HG02973 (cell line): ENCODE results near the gene CLEC4G.
"Not testable (repeated sequence)": the region's sequence is repeated elsewhere in the genome, so short reads cannot be mapped to it uniquely, and the experiment has no call there.

Experiments used
- ATAC-seq: cut with Tn5 transposase; IDR thresholded peaks from one replicate; pipeline ENCODE4 v1.9.1; 2021; ENCODE audit warnings: moderate library complexity; ENCODE audit not compliant: unreplicated experiment

The CLEC4G gene

GRCh38 chr19:7746903-7747884 is 15.3 kb upstream of the CLEC4G start, which contains the start of gene CD209:
Gene CD209 (minus strand): TSS chr19:7747534. CDS start chr19:7747511, 23 bp downstream.
- ATAC-seq = no peak

DNA sequence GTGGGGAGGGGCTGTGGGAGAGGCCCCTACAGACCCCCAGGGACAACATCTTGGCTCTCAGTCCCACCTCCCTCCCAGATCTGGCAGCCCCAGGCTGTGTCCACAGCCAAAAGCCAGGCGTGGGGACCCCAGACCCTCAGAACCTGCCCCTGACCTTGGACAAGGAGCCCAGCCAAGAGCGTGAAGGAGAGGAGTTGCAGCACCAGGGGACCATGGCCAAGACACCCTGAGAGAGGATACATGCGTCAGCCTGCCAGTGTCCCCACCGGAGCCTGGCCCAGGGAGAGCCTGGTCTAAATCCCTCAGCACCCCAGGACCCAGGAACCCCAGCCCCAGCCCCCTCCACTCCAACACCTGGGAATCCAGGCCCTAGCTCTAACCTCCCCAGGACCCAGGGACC is 14.4 kb upstream of the CLEC4G start:
- not testable (repeated sequence) for ATAC-seq

DNA sequence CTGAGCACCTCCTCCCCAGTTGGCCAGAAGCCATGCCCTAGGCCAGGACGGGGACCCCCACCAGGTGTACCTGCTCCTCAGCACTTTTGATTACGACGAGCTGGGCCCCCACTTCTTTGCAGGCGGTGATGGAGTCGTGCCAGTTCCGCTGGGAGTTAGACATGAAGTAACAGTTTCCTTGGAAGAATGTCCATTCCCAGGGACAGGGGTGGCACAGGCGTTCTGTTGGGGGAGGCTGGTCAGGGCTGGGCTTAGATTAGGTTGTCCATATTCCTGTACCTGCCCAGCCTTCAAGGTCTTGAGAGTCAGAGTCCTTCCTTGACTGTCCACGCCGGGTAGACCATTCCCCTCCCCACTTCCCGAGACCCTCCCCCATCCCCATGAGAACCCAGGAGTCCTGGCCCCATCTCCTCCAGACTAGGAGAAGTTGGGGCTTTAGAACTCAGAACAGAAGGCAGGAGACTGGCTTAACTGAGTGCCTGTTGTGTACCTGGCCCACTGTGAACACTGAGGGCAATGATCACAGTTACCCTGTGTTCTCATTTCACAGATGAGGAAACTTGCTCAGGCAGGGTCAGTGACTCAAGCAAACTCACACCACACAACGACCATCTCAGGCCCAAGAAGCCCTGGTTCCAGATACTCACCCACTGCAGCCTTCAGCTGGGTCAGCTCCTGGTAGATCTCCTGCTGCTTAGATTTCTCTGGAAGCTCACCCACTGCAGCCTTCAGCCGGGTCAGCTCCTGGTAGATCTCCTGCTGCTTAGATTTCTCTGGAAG is 13.2 kb upstream of the CLEC4G start:
- no peak for ATAC-seq

DNA sequence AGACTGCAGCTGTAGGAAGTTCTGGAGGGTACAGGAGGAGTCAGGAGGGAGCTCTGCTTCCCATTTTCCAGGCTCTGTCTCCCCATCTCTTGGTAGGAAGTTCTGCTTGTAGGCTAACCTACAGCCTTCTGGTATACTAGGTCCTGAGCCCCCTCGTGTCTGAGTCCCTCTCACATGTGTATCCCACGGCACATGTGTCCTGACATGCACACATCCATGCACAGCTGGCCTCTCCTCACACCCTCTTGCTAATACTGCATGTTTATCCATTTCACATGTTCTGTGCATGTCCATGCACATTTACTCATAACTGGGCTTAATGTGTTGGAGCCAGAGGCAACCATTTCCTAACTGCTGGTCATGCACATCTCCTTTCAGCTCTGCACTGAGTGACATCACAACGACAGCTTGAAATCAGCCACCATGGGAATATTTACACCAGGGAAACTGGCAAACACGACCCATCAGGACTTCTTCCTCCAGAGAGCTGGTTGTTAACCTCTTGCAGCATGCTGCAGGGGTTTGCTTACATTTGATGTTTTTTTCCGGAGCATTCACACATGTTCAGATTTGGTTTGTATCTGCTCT is 12.4 kb upstream of the CLEC4G start:
- ATAC-seq = no peak

DNA sequence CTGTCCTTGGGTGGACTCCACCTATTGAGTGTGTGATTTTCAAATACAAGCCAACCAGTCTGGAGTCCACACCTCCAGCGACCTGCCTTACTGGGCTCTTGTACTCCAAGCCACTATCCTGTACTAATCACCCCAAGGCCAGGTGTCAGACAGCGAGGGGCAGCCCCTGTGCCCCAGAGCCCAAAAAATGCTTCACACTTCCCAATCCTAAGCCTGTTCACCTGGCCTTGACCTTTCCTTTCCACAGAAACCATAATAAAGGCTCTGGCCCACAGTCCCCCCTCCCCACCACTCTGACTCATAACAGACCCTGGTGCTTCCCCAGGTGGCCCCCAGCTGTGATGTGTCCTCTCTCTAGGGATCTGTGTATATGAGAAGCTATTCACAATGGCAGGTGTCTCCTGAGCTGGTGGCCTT is 11.5 kb upstream of the CLEC4G start:
- peak; percentile 70 for ATAC-seq

GRCh38 chr19:7742991-7743390 is 11.1 kb upstream of the CLEC4G start:
- no peak for ATAC-seq

DNA sequence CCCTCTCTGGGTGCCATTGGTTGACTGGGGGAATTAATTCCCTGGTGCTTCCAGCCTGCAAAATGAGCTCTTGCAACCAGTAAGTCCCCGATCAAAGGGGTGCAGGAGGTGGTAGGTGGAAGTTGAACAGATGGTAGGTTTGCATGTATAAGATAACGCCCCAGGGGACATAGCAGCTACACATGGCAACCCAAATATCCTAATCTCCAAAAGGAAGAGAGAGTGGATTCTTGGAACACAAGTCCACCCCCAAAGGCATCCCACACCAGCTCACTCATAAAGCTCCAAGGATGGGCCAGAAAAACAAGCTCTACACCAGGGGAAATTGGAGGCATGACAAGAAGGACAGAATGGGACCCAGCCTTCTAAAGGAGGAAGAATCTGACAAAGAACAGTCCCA is 10.7 kb upstream of the CLEC4G start:
- ATAC-seq = no peak

- no peak for ATAC-seq
Measured at GRCh38 chr19:7740682-7741054, 8.8 kb upstream of the CLEC4G start.

DNA sequence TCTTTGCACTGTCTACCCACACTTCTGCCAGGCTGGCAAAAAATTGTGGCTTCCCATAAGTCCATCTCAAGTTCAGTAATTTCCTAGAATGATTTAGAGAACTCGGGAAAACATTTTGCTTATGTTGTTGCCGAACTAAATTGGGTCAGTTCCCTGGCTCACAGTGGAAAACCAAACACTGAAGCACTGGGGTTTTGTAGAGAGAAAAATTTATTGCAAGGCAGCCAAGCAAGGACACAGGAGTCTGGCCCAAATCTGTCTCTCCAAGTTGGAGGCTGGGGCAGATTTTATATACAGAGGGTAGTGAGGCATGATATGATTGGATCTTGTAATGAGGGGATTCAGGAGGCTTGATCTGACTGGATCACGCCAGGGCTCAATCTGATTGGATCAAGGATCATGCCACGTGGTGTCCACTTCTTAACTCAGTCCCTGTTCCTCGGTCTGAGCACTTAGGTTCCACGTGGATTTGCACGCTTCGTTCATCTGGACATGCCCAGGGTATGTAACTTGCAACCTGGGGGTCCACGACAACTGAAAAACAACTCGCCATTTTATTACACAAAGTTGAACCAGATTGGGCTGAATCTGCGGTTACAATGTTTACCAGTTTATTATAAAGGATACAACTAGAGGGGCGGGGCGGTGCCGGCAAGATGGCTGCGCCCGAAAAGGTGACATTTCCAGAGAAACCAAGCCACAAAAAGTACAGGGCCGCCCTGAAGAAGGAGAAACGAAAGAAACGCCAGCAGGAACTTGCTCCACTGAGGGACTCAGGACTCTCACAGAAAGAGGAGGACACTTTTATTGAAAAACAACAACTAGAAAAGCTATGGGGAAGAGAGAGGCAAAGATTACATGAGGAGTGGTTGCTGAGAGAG is 8.1 kb upstream of the CLEC4G start:
- no peak for ATAC-seq

- no peak for ATAC-seq
Measured at GRCh38 chr19:7739211-7739755, 7.4 kb upstream of the CLEC4G start.

- ATAC-seq = no peak
Measured at GRCh38 chr19:7738023-7738422, 6.1 kb upstream of the CLEC4G start.

GRCh38 chr19:7737215-7737614 is 5.3 kb upstream of the CLEC4G start:
- no peak for ATAC-seq

GRCh38 chr19:7736148-7736547 is 4.2 kb upstream of the CLEC4G start:
- no peak for ATAC-seq

- no peak for ATAC-seq
Measured at GRCh38 chr19:7734220-7735203, 2.6 kb upstream of the CLEC4G start.

GRCh38 chr19:7733376-7733775 is 1.5 kb upstream of the CLEC4G start:
- no peak for ATAC-seq

GRCh38 chr19:7731615-7732014 is 295 bp downstream of the CLEC4G start:
- no peak for ATAC-seq

GRCh38 chr19:7731218-7731595 is 703 bp downstream of the CLEC4G start:
- no peak for ATAC-seq

DNA sequence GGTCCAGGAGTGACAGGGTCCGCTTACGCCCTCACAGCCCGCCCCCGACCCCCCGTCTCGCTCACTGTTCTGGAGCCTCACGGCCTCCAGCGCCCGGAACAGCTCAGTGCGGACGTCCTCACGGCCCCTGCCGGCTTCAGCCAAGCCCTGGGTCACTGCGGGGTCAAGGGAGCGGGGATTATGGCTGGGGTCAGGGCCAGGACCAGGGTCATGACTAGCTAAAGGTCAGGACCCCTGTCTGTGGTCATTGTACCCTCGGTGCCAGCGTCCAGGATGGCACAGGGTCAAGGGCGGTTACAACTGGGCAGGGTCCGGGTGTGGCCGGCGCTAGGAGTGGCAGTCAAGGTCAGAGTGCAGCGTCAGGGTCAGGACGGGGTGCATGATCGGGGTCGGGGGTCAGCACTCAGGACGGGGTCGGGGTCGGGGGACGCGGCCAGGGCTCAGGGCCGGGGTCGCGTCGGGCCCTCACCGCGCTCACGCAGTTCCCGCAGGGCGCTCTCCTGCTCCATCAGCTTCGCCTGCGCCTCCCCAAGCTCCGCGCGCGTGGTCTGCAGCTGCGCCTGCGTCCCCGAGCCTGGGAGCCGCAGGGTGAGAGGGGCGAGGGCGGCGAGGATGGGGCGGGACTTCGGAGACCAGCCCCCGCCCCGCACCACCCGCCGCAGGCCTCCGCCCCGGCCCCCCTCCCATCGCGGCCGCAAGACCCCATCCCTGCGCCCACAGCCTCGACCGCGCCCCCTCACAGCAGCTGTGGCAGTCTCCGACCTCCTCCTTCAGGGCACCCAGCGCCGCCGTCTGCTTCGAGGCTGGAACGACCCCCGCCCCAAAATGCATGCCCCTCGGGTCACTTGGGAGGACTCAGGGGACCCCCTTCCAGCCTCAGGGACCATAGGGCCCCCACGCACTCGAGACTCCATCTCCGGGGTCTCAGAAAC is 1.4 kb downstream of the CLEC4G start:
- no peak for ATAC-seq
